H9 (cell line): ENCODE results near the gene TIGD1. TPM values are rescaled to one million over a fixed set of nuclear protein-coding genes. Genes with fewer than 3 reads are reported as not detected.

ENCODE experiments used
- DNase-seq: peaks from one replicate; pipeline ENCODE4 v3.0.0-alpha.2; 2017
- H2AFZ ChIP-seq: one replicate; pipeline ENCODE4 v1.6.1; 2013; ENCODE audit warnings: mild to moderate bottlenecking, low read length, control low read depth, moderate library complexity
- H2AK5ac ChIP-seq: 2 replicates; pipeline ENCODE4 v1.6.1; 2013; ENCODE audit warnings: low read length, control low read depth, mixed read lengths; ENCODE audit not compliant: insufficient read length
- H2BK120ac ChIP-seq: one replicate; pipeline ENCODE4 v1.6.1; 2013; ENCODE audit warnings: low read depth, mild to moderate bottlenecking, low read length, control low read depth, inconsistent platforms; ENCODE audit not compliant: poor library complexity, severe bottlenecking
- H2BK12ac ChIP-seq: 2 replicates; pipeline ENCODE4 v1.6.1; 2013; ENCODE audit warnings: low read length, control low read depth, mixed read lengths, low read depth; ENCODE audit not compliant: insufficient read length
- H2BK15ac ChIP-seq: 2 replicates; pipeline ENCODE4 v1.6.1; 2013; ENCODE audit warnings: low read depth, low read length, control low read depth
- H2BK20ac ChIP-seq: one replicate; pipeline ENCODE4 v1.6.1; 2013; ENCODE audit warnings: low read depth, mild to moderate bottlenecking, low read length, control low read depth, inconsistent platforms; ENCODE audit not compliant: poor library complexity, severe bottlenecking
- H2BK5ac ChIP-seq: 2 replicates; pipeline ENCODE4 v1.6.1; 2013; ENCODE audit warnings: low read length, control low read depth, mixed read lengths; ENCODE audit not compliant: insufficient read length
- H3K14ac ChIP-seq: 2 replicates; pipeline ENCODE4 v1.6.1; 2013; ENCODE audit warnings: low read length, control low read depth; ENCODE audit not compliant: insufficient read depth
- H3K18ac ChIP-seq: 2 replicates; pipeline ENCODE4 v1.6.1; 2013; ENCODE audit warnings: low read depth, mild to moderate bottlenecking, mixed read lengths, low read length, control low read depth; ENCODE audit not compliant: insufficient read length
- H3K23ac ChIP-seq: 2 replicates; pipeline ENCODE4 v1.6.1; 2013; ENCODE audit warnings: low read length, control low read depth, mixed read lengths, low read depth; ENCODE audit not compliant: insufficient read length
- H3K23me2 ChIP-seq: 2 replicates; pipeline ENCODE4 v1.6.1; 2013; ENCODE audit warnings: low read depth, mild to moderate bottlenecking, mixed read lengths, low read length, control low read depth; ENCODE audit not compliant: insufficient read length, poor library complexity, severe bottlenecking
- H3K27ac ChIP-seq: 2 replicates; pipeline ENCODE4 v1.5.1; 2013; ENCODE audit warnings: low read length, control low read depth, mixed read lengths, low read depth; ENCODE audit not compliant: insufficient read length
- H3K27me3 ChIP-seq: 2 replicates; pipeline ENCODE4 v1.6.1; 2013; ENCODE audit warnings: low read length, control low read depth, inconsistent platforms; ENCODE audit not compliant: insufficient read depth
- H3K4ac ChIP-seq: 2 replicates; pipeline ENCODE4 v1.6.1; 2013; ENCODE audit warnings: low read depth, mild to moderate bottlenecking, control low read depth, inconsistent platforms, low read length, moderate library complexity
- H3K4me1 ChIP-seq: 2 replicates; pipeline ENCODE4 v1.6.1; 2013; ENCODE audit warnings: low read length, control low read depth, inconsistent platforms; ENCODE audit not compliant: insufficient read depth
- H3K4me2 ChIP-seq: 2 replicates; pipeline ENCODE4 v1.6.1; 2013; ENCODE audit warnings: low read length, control low read depth, mixed read lengths; ENCODE audit not compliant: insufficient read length, insufficient read depth
- H3K56ac ChIP-seq: 2 replicates; pipeline ENCODE4 v1.6.1; 2013; ENCODE audit warnings: low read depth, mild to moderate bottlenecking, mixed read lengths, low read length, control low read depth; ENCODE audit not compliant: insufficient read length
- H3K79me1 ChIP-seq: 2 replicates; pipeline ENCODE4 v1.6.1; 2013; ENCODE audit warnings: low read depth, mild to moderate bottlenecking, moderate library complexity, low read length, control low read depth, inconsistent platforms; ENCODE audit not compliant: insufficient read depth, poor library complexity, severe bottlenecking
- H3K79me2 ChIP-seq: 2 replicates; pipeline ENCODE4 v1.6.1; 2013; ENCODE audit warnings: low read length, control low read depth, inconsistent platforms; ENCODE audit not compliant: insufficient read depth
- H3K9ac ChIP-seq: 2 replicates; pipeline ENCODE4 v1.6.1; 2013; ENCODE audit warnings: low read length, control low read depth, mixed read lengths; ENCODE audit not compliant: insufficient read length; ENCODE audit errors: extremely low read depth
- H3K9me3 ChIP-seq: one replicate; pipeline ENCODE4 v1.6.1; 2013; ENCODE audit warnings: low read depth, low read length, inconsistent platforms; ENCODE audit not compliant: control insufficient read depth
- H3T11ph ChIP-seq: one replicate; pipeline ENCODE4 v1.6.1; 2013; ENCODE audit warnings: mild to moderate bottlenecking, low read length, control low read depth, inconsistent platforms
- H4K20me1 ChIP-seq: one replicate; pipeline ENCODE4 v1.6.1; 2013; ENCODE audit not compliant: control insufficient read depth, insufficient read length, insufficient read depth
- H4K5ac ChIP-seq: 2 replicates; pipeline ENCODE4 v1.6.1; 2013; ENCODE audit warnings: low read depth, mild to moderate bottlenecking, mixed read lengths, low read length, control low read depth; ENCODE audit not compliant: insufficient read length
- H4K8ac ChIP-seq: replicated peaks from 2 replicates; pipeline ENCODE4 v1.6.1; 2013; ENCODE audit warnings: low read length, control low read depth, mixed read lengths, low read depth; ENCODE audit not compliant: insufficient read length
- H4K91ac ChIP-seq: 2 replicates; pipeline ENCODE4 v1.6.1; 2013; ENCODE audit warnings: low read depth, mild to moderate bottlenecking, moderate library complexity, mixed read lengths, low read length, control low read depth; ENCODE audit not compliant: insufficient read length
- H3K27ac Mint-ChIP-seq, 3 experiments: 2 replicates in 2 of 3; 3 replicates in 1 of 3; pipeline ENCODE4 v1.8.0; 2020 to 2021; ENCODE audit warnings: mixed read lengths in 3 of 3, mild to moderate bottlenecking in 1 of 3, moderate library complexity in 1 of 3
- H3K27me3 Mint-ChIP-seq: 2 replicates; pipeline ENCODE4 v1.8.0; 2021; ENCODE audit warnings: low read depth, mild to moderate bottlenecking, moderate library complexity, mixed read lengths
- H3K36me3 Mint-ChIP-seq, 3 experiments: 2 replicates in 2 of 3; 3 replicates in 1 of 3; pipeline ENCODE4 v1.8.0; 2020 to 2021; ENCODE audit warnings: low read depth in 3 of 3, mixed read lengths in 3 of 3; ENCODE audit not compliant: insufficient read depth in 1 of 3
- H3K4me1 Mint-ChIP-seq, 2 experiments: 2 replicates each; pipeline ENCODE4 v1.8.0; 2020; ENCODE audit warnings: mixed read lengths in 2 of 2
- H3K4me3 Mint-ChIP-seq, 2 experiments: 2 replicates in 1 of 2; 3 replicates in 1 of 2; pipeline ENCODE4 v1.8.0; 2020 to 2021; ENCODE audit warnings: mild to moderate bottlenecking in 2 of 2, mixed read lengths in 2 of 2, moderate library complexity in 1 of 2
- H3K9me3 Mint-ChIP-seq, 2 experiments: 2 replicates in 1 of 2; 3 replicates in 1 of 2; pipeline ENCODE4 v1.8.0; 2020; ENCODE audit warnings: mild to moderate bottlenecking in 2 of 2, mixed read lengths in 2 of 2, moderate library complexity in 1 of 2
- CTCF ChIP-seq: fragments of 200-600 bp; sonication (generic); conservative IDR thresholded peaks from 3 replicates; pipeline ENCODE4 v1.8.0; 2021; ENCODE audit warnings: antibody characterized with exemption, mild to moderate bottlenecking
- WGBS: extraction: QIAGEN DNeasy Blood & Tissue Kit; methylation state at CpG from one replicate; pipeline ENCODE4 v1.1.7; 2013; ENCODE audit warnings: missing lambda C conversion rate, low lambda C conversion rate, mixed read lengths; ENCODE audit not compliant: insufficient read length; ENCODE audit errors: extremely low coverage; 5-methylcytosine and 5-hydroxymethylcytosine counted together
- total RNA-seq: library from RNA; stranded (reverse); gene quantifications from 2 replicates; pipeline ENCODE4 v1.2.1, GENCODE V29; 2021

The TIGD1 gene
- total RNA-seq, 1 experiment from 2014 or later, result 6.3 TPM

DNA sequence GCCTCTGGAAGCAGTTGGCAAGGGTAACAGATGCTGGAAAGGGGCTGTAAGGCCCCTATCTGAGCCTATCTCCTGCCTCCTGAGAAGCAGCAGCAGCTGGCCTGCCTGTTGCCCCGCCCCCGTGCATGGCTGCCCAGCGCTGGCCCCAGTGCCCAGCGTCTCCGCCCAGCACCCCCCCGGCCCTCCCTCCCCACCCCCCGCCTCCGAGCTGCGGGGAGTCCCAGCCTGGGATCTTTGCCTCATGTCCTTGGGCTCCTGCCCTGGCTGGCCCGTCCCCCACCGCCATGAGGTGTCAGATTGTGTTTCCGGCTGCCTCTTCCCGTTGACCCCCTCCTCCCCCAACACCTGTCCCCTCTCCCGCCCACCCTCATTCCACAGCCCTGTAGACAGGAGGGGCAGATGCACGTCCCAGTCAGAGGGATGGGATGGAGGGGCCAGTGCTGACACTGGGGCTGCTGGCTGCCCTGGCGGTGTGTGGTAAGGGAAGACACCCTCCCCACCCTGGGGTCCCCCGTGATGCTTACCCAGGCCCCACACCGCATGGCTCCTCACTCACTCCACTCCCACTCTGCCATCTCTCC is 24.5 kb downstream of the TIGD1 start, which contains the start of gene CHRND:
Gene CHRND, plus strand, starts transcription at position 370 of the 581 bp plus-strand sequence. Its CDS starts 56 bp downstream, at position 426.
- Histone ChIP-seq H3K18ac (no peak within 1 kb of the TSS), H3K14ac (no peak within 1 kb of the TSS), H4K8ac (no peak within 1 kb of the TSS), H2AK5ac (no peak within 1 kb of the TSS), H3K23ac (no peak within 1 kb of the TSS), H3K9me3 (no peaks in the 10 kb centered on the region), H2BK15ac (no peak within 1 kb of the TSS), H4K20me1 (no peaks in the 10 kb centered on the region), H3K4me1 (no peaks in the 10 kb centered on the region), H3K23me2 (peaks cover 14% of the 10 kb centered on the region), H3K9ac (no peak within 1 kb of the TSS), H3K27me3 (peaks cover 15% of the 10 kb centered on the region), H4K5ac (no peak within 1 kb of the TSS), H3K79me1 (no peaks in the 10 kb centered on the region), H2BK120ac (no peak within 1 kb of the TSS), H3K4ac (no peak within 1 kb of the TSS), H2AFZ (no peak within 1 kb of the TSS), H3K4me2 (no peak within 1 kb of the TSS), H2BK5ac (no peak within 1 kb of the TSS), H3K27ac (no peak within 1 kb of the TSS), H3K79me2 (no peaks in the 10 kb centered on the region), H2BK12ac (no peak within 1 kb of the TSS), H2BK20ac (no peak within 1 kb of the TSS), H3T11ph (no peak within 1 kb of the TSS), H4K91ac (no peak within 1 kb of the TSS), H3K56ac (no peak within 1 kb of the TSS)
- TF ChIP-seq CTCF, result no peak
- no peak for DNase-seq
- no peaks in the 10 kb centered on the region for H3K9me3 Mint-ChIP-seq
- H3K4me1 Mint-ChIP-seq, result peaks cover 9 to 31% of the 10 kb centered on the region in 2 experiments
- WGBS, result no CpG with 5 or more reads among the region's 18 CpGs
- H3K27ac Mint-ChIP-seq, result no peak within 1 kb of the TSS
- no peak within 1 kb of the TSS; a peak in 1 of 5 replicates for H3K4me3 Mint-ChIP-seq
- H3K36me3 Mint-ChIP-seq, result peaks cover 0 to 1% (median 0%) of the 10 kb centered on the region in 3 experiments; a peak in 1 of 7 replicates
- H3K27me3 Mint-ChIP-seq, result peaks cover 75% of the 10 kb centered on the region
